Skeletal muscle tissue (tissue), 4 donors: ENCODE measurements around the gene NRP1. TPM values are rescaled to one million over a fixed set of nuclear protein-coding genes. Genes with fewer than 3 reads are reported as not detected.

ENCODE experiments used
- H3K27ac ChIP-seq: one replicate; pipeline ENCODE4 v1.7.0; 2013; ENCODE audit warnings: mild to moderate bottlenecking, low read depth, low read length, inconsistent platforms
- H3K27me3 ChIP-seq, 3 donors: one replicate each; pipeline ENCODE4 v1.7.0; 2013; ENCODE audit warnings: low read length in 3 of 3; ENCODE audit not compliant: control insufficient read depth in 3 of 3, insufficient read depth in 3 of 3
- H3K36me3 ChIP-seq, 3 donors: one replicate each; pipeline ENCODE4 v1.7.0; 2013; ENCODE audit warnings: low read length in 3 of 3; ENCODE audit not compliant: control insufficient read depth in 3 of 3, insufficient read depth in 3 of 3
- H3K4me1 ChIP-seq, 3 donors: one replicate each; pipeline ENCODE4 v1.7.0; 2013; ENCODE audit warnings: low read length in 3 of 3, mild to moderate bottlenecking in 3 of 3; ENCODE audit not compliant: control insufficient read depth in 3 of 3, insufficient read depth in 3 of 3
- H3K4me3 ChIP-seq, 3 donors: one replicate each; pipeline ENCODE4 v1.7.0; 2013; ENCODE audit warnings: low read length in 3 of 3
- H3K9ac ChIP-seq, 3 donors: one replicate each; pipeline ENCODE4 v1.7.0; 2013; ENCODE audit warnings: low read length in 3 of 3, mild to moderate bottlenecking in 3 of 3, moderate library complexity in 2 of 3, low read depth in 1 of 3
- H3K9me3 ChIP-seq, 3 donors: one replicate each; pipeline ENCODE4 v1.7.0; 2013; ENCODE audit warnings: low read length in 3 of 3; ENCODE audit not compliant: control insufficient read depth in 3 of 3
- total RNA-seq: library from RNA; depleted of rRNA; stranded (reverse); fragments of >200 nt; gene quantifications from one replicate; pipeline ENCODE4 v1.2.3, GENCODE V29; 2014
- donor health status: Osteomylitis.

The NRP1 gene
- total RNA-seq, 1 donor from 2014 or later = 120 TPM

- H3K27me3 ChIP-seq = no peaks in the 10 kb centered on the region
- H3K4me3 ChIP-seq = no peak overlapping the region
- no peak overlapping the region for H3K27ac ChIP-seq
- peaks cover 0 to 11% (median 2%) of the 10 kb centered on the region in 3 donors for H3K4me1 ChIP-seq
- no peaks in the 10 kb centered on the region for H3K9me3 ChIP-seq
- H3K36me3 ChIP-seq = peaks cover 24 to 56% (median 33%) of the 10 kb centered on the region in 3 donors
- no peak overlapping the region for H3K9ac ChIP-seq
These were observed 134.7 kb downstream of the NRP1 start for GRCh38 chr10:33199731-33200232.

- no peak overlapping the region for H3K4me3 ChIP-seq
- H3K4me1 ChIP-seq = peaks cover 0 to 13% (median 2%) of the 10 kb centered on the region in 3 donors
- H3K9me3 ChIP-seq = no peaks in the 10 kb centered on the region
- no peak overlapping the region for H3K9ac ChIP-seq
- peaks cover 20 to 56% (median 28%) of the 10 kb centered on the region in 3 donors for H3K36me3 ChIP-seq
- H3K27ac ChIP-seq = no peak overlapping the region
- no peaks in the 10 kb centered on the region for H3K27me3 ChIP-seq
These were observed 135.9 kb downstream of the NRP1 start for GRCh38 chr10:33198610-33199009.

GRCh38 chr10:33196710-33197491 is 137.6 kb downstream of the NRP1 start:
- peaks cover 0 to 15% (median 2%) of the 10 kb centered on the region in 3 donors for H3K4me1 ChIP-seq
- peak overlapping the region; percentile 48 for H3K27ac ChIP-seq
- no peak overlapping the region for H3K4me3 ChIP-seq
- peak overlapping the region in 1 of 3 donors; percentile 2 for H3K9ac ChIP-seq
- H3K36me3 ChIP-seq = peaks cover 10 to 47% (median 19%) of the 10 kb centered on the region in 3 donors
- H3K9me3 ChIP-seq = no peaks in the 10 kb centered on the region
- H3K27me3 ChIP-seq = no peaks in the 10 kb centered on the region

GRCh38 chr10:33196377-33196706 is 138.1 kb downstream of the NRP1 start:
- Histone ChIP-seq H3K9me3 (no peaks in the 10 kb centered on the region), H3K27ac (peak overlapping the region; percentile 48), H3K4me3 (no peak overlapping the region), H3K9ac (no peak overlapping the region), H3K36me3 (peaks cover 8 to 50% (median 18%) of the 10 kb centered on the region in 3 donors), H3K4me1 (peaks cover 0 to 15% (median 2%) of the 10 kb centered on the region in 3 donors), H3K27me3 (no peaks in the 10 kb centered on the region)

- Histone ChIP-seq H3K9me3 (no peaks in the 10 kb centered on the region), H3K4me1 (peaks cover 0 to 15% (median 2%) of the 10 kb centered on the region in 3 donors), H3K4me3 (no peak overlapping the region), H3K27ac (peak overlapping the region; percentile 48), H3K36me3 (peaks cover 8 to 49% (median 14%) of the 10 kb centered on the region in 3 donors), H3K9ac (no peak overlapping the region), H3K27me3 (no peaks in the 10 kb centered on the region)
These were observed 138.7 kb downstream of the NRP1 start for GRCh38 chr10:33195608-33196376.

GRCh38 chr10:33193701-33194521 is 140.6 kb downstream of the NRP1 start:
- H3K4me1 ChIP-seq = peaks cover 0 to 15% (median 2%) of the 10 kb centered on the region in 3 donors
- H3K9me3 ChIP-seq = no peaks in the 10 kb centered on the region
- H3K36me3 ChIP-seq = peaks cover 3 to 43% (median 16%) of the 10 kb centered on the region in 3 donors
- H3K4me3 ChIP-seq = no peak overlapping the region
- H3K27ac ChIP-seq = peak overlapping the region; percentile 36
- no peak overlapping the region for H3K9ac ChIP-seq
- H3K27me3 ChIP-seq = no peaks in the 10 kb centered on the region

GRCh38 chr10:33193057-33193700 is 141.3 kb downstream of the NRP1 start:
- Histone ChIP-seq H3K36me3 (peaks cover 0 to 39% (median 18%) of the 10 kb centered on the region in 3 donors), H3K9me3 (no peaks in the 10 kb centered on the region), H3K4me1 (peaks cover 0 to 15% (median 2%) of the 10 kb centered on the region in 3 donors), H3K9ac (no peak overlapping the region), H3K27me3 (no peaks in the 10 kb centered on the region), H3K4me3 (no peak overlapping the region), H3K27ac (no peak overlapping the region)

GRCh38 chr10:33192190-33192589 is 142.3 kb downstream of the NRP1 start:
- no peak overlapping the region for H3K27ac ChIP-seq
- H3K36me3 ChIP-seq = peaks cover 6 to 44% (median 23%) of the 10 kb centered on the region in 3 donors
- no peaks in the 10 kb centered on the region for H3K9me3 ChIP-seq
- H3K27me3 ChIP-seq = no peaks in the 10 kb centered on the region
- H3K4me1 ChIP-seq = peaks cover 0 to 15% (median 6%) of the 10 kb centered on the region in 3 donors
- H3K9ac ChIP-seq = no peak overlapping the region
- H3K4me3 ChIP-seq = no peak overlapping the region

GRCh38 chr10:33190406-33190805 is 144.1 kb downstream of the NRP1 start:
- Histone ChIP-seq H3K27ac (no peak overlapping the region), H3K27me3 (no peaks in the 10 kb centered on the region), H3K9me3 (no peaks in the 10 kb centered on the region), H3K9ac (no peak overlapping the region), H3K4me1 (peaks cover 0 to 4% (median 4%) of the 10 kb centered on the region in 3 donors), H3K36me3 (peaks cover 16 to 43% (median 21%) of the 10 kb centered on the region in 3 donors), H3K4me3 (no peak overlapping the region)
